ENCODE results near the gene UBE3C. TPM values are rescaled to one million over a fixed set of nuclear protein-coding genes. Genes with fewer than 3 reads are reported as not detected.

Gene UBE3C
- total and polyA plus RNA-seq, 2 of the 13 experiments (the other 11 are each of a cell fraction or from before 2014, with no cell fraction given): 27.0 to 48.2 TPM

GRCh38 chr7:157273208-157274093, 134.7 kb downstream of the UBE3C start (continued):
- TF ChIP-seq ZNF383 (CRISPR knock-in tag; IDR thresholded peaks at IDR 0.05; ENCODE audit: borderline replicate concordance) (no peak), ZNF281 (CRISPR knock-in tag; IDR thresholded peaks at IDR 0.05; ENCODE audit: borderline replicate concordance) (no peak), ZNF569 (CRISPR knock-in tag; IDR thresholded peaks at IDR 0.05; ENCODE audit: borderline replicate concordance) (no peak), NFE2L1 (CRISPR knock-in tag; IDR thresholded peaks at IDR 0.05; ENCODE audit: borderline replicate concordance) (no peak), DRAP1 (CRISPR knock-in tag; IDR thresholded peaks at IDR 0.05) (no peak), HNF1A (IDR thresholded peaks at IDR 0.05; ENCODE audit: low read depth) (no peak), HNF1A (CRISPR knock-in tag; IDR thresholded peaks at IDR 0.05; ENCODE audit: borderline replicate concordance) (no peak), FUBP1 (CRISPR knock-in tag; IDR thresholded peaks at IDR 0.05; ENCODE audit: borderline replicate concordance) (no peak), BRCA1 (CRISPR knock-in tag; IDR thresholded peaks at IDR 0.05) (no peak), ZNF513 (CRISPR knock-in tag; conservative IDR thresholded peaks at IDR 0.05) (no peak), JUN (CRISPR knock-in tag; IDR thresholded peaks at IDR 0.05) (no peak), ZNF562 (CRISPR knock-in tag; IDR thresholded peaks at IDR 0.05; ENCODE audit: borderline replicate concordance) (no peak), SP5 (CRISPR knock-in tag; IDR thresholded peaks at IDR 0.05; ENCODE audit: borderline replicate concordance, low read depth) (no peak)

Measured in HepG2 (cell line).